NCI-H187 treated with DMSO at 0.1 percent for 48 hours (cell line): ENCODE data around the gene PIH1D1.

ENCODE experiments used
- DNase-seq: peaks from one replicate; lab custom pipeline; 2025; lab: John Stamatoyannopoulos, UW

PIH1D1 gene

GRCh38 chr19:49451430-49452181, at the start of gene PIH1D1:
TSS of gene PIH1D1 (minus strand) at chr19:49451814. CDS start at chr19:49451574, 240 bp downstream.
- peak; percentile 98 for DNase-seq

GRCh38 chr19:49499030-49499670, 47.5 kb upstream of the PIH1D1 start:
- no peak for DNase-seq

DNA sequence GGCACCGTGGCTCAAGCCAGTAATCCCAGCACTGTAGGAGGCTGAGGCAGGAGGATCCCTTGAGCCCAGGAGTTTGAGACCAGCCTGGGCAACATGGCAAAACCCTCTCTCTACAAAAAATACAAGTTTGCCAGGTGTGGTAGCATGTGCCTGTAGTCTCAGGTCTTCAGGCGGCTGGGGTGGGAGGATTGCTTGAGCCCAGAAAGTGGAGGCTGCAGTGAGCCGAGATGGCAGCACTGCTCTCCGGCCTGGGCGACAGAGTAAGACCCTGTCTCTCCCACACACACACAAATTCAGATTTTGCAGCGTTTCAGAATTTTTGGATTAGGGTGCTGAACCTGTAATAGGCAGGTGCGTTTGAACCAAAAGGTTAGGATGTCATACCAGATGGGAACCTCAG, 46.9 kb upstream of the PIH1D1 start:
- DNase-seq, result no peak

DNA sequence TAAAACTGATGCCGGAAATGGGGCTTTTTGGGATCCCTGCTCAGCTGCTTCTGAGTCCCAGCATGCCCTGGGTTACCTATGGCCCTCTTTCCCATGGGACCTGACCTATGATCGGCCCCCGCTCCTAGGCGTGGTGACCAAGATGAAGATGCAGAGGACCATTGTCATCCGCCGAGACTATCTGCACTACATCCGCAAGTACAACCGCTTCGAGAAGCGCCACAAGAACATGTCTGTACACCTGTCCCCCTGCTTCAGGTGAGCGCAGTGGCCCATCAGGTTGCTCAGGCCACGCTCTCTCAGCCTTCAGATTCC, 46.1 kb upstream of the PIH1D1 start:
- DNase-seq, result no peak

DNA sequence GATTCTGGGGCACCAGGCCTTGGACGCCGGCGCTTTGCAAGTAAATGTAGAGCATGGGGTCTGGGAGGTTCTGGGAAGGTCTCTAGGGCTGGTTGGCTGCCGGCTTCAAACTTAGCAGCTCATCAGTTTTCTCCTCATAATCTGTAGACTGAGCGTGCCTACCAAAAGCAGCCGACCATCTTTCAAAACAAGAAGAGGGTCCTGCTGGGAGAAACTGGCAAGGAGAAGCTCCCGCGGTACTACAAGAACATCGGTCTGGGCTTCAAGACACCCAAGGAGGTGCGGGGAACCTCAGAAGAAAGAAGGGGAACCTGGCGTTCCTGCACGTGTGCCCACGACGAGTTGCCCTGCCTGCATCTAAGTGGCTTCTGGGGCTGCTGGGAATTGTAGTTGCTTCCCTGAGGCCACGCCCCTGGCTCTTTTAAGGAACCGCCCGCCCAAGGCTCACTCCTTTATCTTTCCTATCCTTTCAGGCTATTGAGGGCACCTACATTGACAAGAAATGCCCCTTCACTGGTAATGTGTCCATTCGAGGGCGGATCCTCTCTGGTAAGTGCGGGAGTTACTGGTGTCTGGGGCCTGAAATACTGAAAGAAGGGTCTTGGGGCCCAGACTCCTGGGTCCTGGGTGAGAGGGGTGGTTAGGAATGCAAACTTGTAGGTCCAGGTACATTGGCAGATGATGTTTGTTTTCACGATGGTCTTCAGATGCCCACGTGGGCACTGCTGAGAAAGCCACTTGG, 45.6 kb upstream of the PIH1D1 start:
- DNase-seq, result no peak

GRCh38 chr19:49496574-49497008, 45.0 kb upstream of the PIH1D1 start:
- no peak for DNase-seq

DNA sequence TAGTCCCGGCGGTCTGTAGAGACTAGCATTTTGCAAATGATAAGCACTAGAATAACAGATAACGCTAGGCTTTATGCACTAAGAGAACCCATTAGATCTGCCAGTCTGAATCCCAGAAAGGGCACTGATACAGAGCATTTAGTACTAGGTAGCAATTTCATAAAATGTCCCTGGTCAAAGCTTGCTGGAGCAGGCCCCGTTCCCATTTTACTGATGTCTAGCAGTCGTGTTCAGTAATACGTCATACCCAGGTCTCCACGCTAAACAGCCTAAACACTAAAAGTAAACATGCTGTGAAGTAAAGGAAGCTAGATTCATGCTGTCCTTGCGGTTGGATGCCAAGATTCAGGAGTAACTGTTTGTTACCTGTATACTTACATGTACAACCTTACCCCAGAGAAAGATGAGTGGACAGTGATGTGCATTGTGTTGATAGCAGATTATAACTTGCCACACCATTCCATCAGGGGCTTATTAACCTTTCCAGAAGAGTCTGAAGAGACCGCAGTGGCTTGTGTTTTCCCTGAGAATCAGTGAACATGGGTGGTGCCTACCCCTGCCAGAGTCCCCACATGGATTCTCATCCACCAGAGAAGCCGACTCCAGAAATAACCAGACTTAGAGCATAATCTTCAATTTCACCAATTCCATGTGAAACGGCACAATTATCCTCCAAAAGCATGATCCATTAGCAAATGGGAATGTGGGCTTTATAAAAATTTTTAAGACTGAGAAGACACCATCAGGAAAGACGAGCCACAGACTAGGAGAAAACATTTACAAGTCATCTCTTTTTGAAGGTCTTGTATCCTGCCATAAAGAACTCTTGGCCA, 41.2 kb upstream of the PIH1D1 start:
- DNase-seq, result no peak

GRCh38 chr19:49491804-49492572, 40.4 kb upstream of the PIH1D1 start:
- no peak for DNase-seq

- DNase-seq, result no peak
Measured at GRCh38 chr19:49491030-49491803, 39.6 kb upstream of the PIH1D1 start.

DNA sequence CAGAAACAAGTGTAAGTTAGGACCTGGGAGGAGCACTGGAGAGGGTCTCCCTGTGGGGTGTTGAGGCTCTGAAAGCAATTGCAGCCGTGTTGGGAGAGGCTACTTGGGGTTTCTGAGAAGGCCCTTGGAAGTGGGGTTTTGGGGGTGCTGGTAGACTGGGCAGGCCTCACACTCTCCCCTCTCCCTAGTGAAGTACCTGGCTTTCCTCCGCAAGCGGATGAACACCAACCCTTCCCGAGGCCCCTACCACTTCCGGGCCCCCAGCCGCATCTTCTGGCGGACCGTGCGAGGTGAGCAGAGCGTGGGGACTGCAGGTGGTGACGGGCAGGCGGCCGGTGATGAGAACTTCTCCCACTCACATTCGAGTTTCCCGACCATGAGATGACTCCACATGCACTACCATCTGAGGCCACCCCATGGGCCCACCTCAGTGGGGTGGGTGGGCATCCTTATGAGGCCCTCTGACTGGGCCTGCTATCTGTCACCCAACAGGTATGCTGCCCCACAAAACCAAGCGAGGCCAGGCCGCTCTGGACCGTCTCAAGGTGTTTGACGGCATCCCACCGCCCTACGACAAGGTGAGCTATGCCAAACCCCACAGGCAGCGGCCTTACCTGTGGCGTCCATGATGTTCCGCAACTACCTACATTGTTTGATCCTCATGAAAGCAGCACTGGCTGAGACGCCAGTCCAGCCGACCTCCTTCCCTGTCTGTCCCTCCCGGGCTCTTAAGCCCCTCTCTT, 38.8 kb upstream of the PIH1D1 start:
- no peak for DNase-seq

- DNase-seq, result no peak
Measured at GRCh38 chr19:49489601-49490167, 38.1 kb upstream of the PIH1D1 start.

DNA sequence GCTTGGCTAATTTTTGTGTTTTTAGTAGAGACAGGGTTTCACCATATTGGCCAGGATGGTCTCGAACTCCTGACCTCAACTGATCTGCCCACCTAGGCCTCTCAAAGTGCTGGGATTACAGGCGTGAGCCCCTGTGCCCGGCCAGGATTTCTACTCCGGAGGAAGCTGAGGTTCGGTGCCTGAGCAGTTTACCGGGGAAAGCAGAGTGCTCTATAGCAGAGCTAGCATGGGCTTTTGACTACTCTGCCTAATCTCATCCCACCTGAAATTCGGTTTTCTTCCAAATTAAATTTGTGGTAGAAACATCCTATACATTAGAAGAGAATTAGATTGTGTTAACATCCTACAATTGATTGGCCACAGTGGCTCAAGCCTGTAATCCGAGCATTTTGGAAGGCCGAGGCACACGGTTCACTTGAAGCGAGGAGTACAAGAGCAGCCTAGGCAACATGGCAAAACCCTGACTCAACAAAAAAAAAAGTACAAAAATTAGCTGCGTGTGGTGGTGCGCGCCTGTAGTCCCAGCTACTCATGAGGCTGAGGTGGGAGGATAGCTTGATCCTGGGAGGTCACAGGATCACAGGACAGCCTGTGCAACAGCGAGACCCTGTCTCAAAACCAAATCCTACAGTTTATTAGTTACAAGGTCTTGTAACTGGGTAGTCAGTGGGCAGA, 37.4 kb upstream of the PIH1D1 start:
- DNase-seq, result no peak

GRCh38 chr19:49488046-49488862, 36.6 kb upstream of the PIH1D1 start:
- no peak for DNase-seq

DNA sequence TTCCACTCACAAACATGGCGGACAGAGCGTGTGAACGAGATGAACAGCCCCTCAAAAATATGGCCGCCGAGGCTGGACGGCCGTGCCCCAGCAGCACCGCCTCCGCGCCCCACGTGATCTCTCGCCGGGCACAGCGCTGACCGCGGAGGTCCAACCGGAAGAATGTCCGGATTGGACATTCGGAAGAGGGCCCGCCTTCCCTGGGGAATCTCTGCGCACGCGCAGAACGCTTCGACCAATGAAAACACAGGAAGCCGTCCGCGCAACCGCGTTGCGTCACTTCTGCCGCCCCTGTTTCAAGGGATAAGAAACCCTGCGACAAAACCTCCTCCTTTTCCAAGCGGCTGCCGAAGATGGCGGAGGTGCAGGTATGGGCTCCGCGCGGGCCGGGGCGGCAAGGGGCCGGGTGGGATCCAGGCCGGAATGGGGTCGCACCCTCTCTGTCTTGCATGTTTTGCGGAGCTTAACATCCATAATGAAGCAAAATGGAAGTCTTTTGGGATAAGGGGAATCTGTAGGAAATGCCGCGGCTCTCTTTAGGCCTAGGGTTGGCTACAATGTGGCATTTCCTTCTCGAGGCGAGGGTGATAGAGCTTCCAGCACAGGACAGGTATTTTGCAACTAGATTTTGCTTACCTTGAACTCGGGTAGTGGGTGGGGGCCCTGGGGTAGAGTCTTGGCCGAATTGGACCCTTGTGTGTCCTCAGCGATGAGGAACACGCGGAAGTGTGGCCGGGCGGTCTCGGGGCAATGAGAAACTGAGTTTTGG, 35.8 kb upstream of the PIH1D1 start, which contains the start of gene RPL13A:
Gene RPL13A, plus strand, starts transcription at position 332 of the 769 bp plus-strand sequence. Its CDS starts 22 bp downstream, at position 354.
- DNase-seq, result peak; percentile 89

- no peak for DNase-seq
Measured at GRCh38 chr19:49486710-49487276, 35.2 kb upstream of the PIH1D1 start.

- DNase-seq, result no peak
Measured at GRCh38 chr19:49486232-49486631, 34.6 kb upstream of the PIH1D1 start.
